Pancreas (tissue), 10 donors: ENCODE data around the gene C2. TPM values are rescaled to one million over a fixed set of nuclear protein-coding genes. Genes with fewer than 3 reads are reported as not detected.
A peak's percentile ranks its signal among the peaks of the same experiment; 100 is the strongest.

Experiments
- ATAC-seq, 4 donors: fragments of 200-7000 bp; cut with Tn5 transposase; one replicate each; pipeline versions ENCODE4 v1.8.0 to v1.9.1; 2020; ENCODE audit warnings: mild to moderate bottlenecking in 4 of 4, moderate library complexity in 4 of 4
- DNase-seq, 6 donors: peaks; one replicate each; pipeline ENCODE4 v3.0.0-alpha.2; 2020
- FAIRE-seq: peaks from 2 replicates; lab custom pipeline; 2012; peaks lifted over from hg19 to GRCh38; lab: Jason Lieb, UNC
- H3K27ac ChIP-seq, 4 donors: fragments of 200-600 bp; sonication (generic); 1 replicate in 3 of 4; 2 replicates in 1 of 4; pipeline versions ENCODE4 v1.5.0 to v1.8.0; 2020
- H3K27me3 ChIP-seq, 4 donors: fragments of 200-600 bp; one replicate each; pipeline ENCODE4 v1.8.0; 2021
- H3K36me3 ChIP-seq, 3 donors: fragments of 200-600 bp; sonication (generic) in 1 of 3; one replicate each; pipeline versions ENCODE4 v1.5.0 to v1.8.0; 2020 to 2021
- H3K4me1 ChIP-seq, 3 donors: fragments of 200-600 bp; one replicate each; pipeline ENCODE4 v1.8.0; 2021
- H3K4me3 ChIP-seq, 4 donors: fragments of 200-600 bp; sonication (generic) in 2 of 4; one replicate each; pipeline versions ENCODE4 v1.5.0 to v1.8.0; 2020 to 2021
- H3K9me3 ChIP-seq, 4 donors: fragments of 200-600 bp; one replicate each; pipeline ENCODE4 v1.8.0; 2021
- WGBS, 2 donors: extraction: QIAGEN DNeasy Blood & Tissue Kit; methylation state at CpG; one replicate each; pipeline ENCODE4 v1.1.7; 2013; 5-methylcytosine and 5-hydroxymethylcytosine counted together
- intact Hi-C, 3 donors: fragments of 100-400 bp; cut with DNase I; formaldehyde crosslinking; loops; one replicate each; pipeline versions ENCODE4 v1.11.1 to v1.14.2; 2022
- polyA plus RNA-seq, 2 donors: library from polyadenylated mRNA; stranded (reverse); fragments of 200-250 nt; gene quantifications; one replicate each; pipeline ENCODE4 v1.2.3, GENCODE V29; 2013
- total RNA-seq, 6 donors: library from RNA; stranded (reverse); fragmentation: NEBNext Ultra II Directional in 4 of 6; extraction: Animal tissue kit (Norgen Biotek cat#: 25700) in 4 of 6; gene quantifications; one replicate each; pipeline versions ENCODE4 v1.2.1 to v1.2.4, GENCODE V29; 2021 to 2023
- TF ChIP-seq, protein P1 (sequence below), 4 donors: fragments of 200-600 bp; sonication (generic) in 3 of 4; IDR thresholded peaks; one replicate each; pipeline versions ENCODE4 v1.5.0 to v1.8.0; 2021; ENCODE audit warnings: antibody characterized with exemption in 4 of 4
- donor health status: healthy with polysubstance abuse.
- donor health status: DM: no; HTN: no; CAD: no; lungs with moderate emphysema.
- donor health status: DM: no; HTN: no; CAD: no.
- donor health status: control.
- donor health status: control.
- donor health status: Bipolar disorder and iron deficiency.
- donor health status: DM: yes; HTN: yes; CAD: no.
- donor health status: DM: no; HTN: no; CAD: no.
- donor health status: DM: no; HTN: no; CAD: no.
- donor health status: DM: yes; HTN: yes; CAD: no.

The C2 gene
- total RNA-seq (10 to 100 TPM in 1 of 6 donors, 1 to 10 TPM in 5; 1.1 to 14.0 (median 4.4) TPM), polyA plus RNA-seq (1 to 10 TPM in 1 of 2 donors, under 1 TPM in 1; 0.63 to 1.8 TPM)

- intact Hi-C loops: no loop called here
- Histone ChIP-seq H3K9me3 (no peaks in the 10 kb centered on the region), H3K36me3 (no peaks in the 10 kb centered on the region), H3K4me1 (no peaks in the 10 kb centered on the region), H3K27me3 (no peaks in the 10 kb centered on the region), H3K27ac (no peak within 1 kb of the TSS), H3K4me3 (no peak within 1 kb of the TSS)
- DNase-seq: no peak
- 51 to 62% methylated on average over 11 of the region's 11 CpGs for WGBS, 2 donors
- peak in 2 of 4 donors; percentile 28 to 45 for ATAC-seq
- no peak for FAIRE-seq
- TF ChIP-seq, protein P1, sequence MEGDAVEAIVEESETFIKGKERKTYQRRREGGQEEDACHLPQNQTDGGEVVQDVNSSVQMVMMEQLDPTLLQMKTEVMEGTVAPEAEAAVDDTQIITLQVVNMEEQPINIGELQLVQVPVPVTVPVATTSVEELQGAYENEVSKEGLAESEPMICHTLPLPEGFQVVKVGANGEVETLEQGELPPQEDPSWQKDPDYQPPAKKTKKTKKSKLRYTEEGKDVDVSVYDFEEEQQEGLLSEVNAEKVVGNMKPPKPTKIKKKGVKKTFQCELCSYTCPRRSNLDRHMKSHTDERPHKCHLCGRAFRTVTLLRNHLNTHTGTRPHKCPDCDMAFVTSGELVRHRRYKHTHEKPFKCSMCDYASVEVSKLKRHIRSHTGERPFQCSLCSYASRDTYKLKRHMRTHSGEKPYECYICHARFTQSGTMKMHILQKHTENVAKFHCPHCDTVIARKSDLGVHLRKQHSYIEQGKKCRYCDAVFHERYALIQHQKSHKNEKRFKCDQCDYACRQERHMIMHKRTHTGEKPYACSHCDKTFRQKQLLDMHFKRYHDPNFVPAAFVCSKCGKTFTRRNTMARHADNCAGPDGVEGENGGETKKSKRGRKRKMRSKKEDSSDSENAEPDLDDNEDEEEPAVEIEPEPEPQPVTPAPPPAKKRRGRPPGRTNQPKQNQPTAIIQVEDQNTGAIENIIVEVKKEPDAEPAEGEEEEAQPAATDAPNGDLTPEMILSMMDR (IDR thresholded peaks at IDR 0.05): no peak
These were observed at the start of gene C2 for GRCh38 chr6:31927242-31927862. Gene C2 (plus strand): TSS chr6:31927717. CDS start chr6:31927753, 36 bp downstream.

GRCh38 chr6:31878222-31878621 lies 49.3 kb upstream of the C2 start:
- DNase-seq (peak in 1 of 6 donors; percentile 16), ATAC-seq (peak in 2 of 4 donors; percentile 4 to 6)
- H3K4me3 ChIP-seq: peak overlapping the region in 3 of 4 donors; percentile 20 to 36 (median 26)

DNA sequence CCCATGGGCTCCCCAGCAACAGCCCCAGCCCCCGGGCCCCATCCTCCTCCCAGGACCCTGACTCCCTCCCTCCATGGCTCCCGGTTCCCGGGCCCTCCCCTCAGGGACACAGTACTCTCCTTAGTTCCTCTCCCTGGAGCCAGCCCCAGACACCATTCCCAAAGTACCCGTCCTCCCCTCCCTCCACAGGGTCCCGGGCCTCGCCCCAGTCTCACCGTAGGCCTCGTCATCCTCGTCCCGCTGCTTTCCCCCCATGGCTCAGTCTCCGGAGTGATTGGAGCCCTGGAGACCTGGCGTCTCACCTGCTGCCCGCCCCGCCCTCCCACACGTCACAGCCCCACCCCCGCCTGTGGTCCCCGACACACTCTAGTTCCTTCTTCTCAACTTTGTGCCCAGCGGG lies 48.8 kb upstream of the C2 start, which contains the start of gene SLC44A4:
Gene SLC44A4, minus strand, starts transcription at position 272 of the 400 bp plus-strand sequence. Its CDS starts 17 bp downstream, at position 255.
- Histone ChIP-seq H3K27me3 (no peaks in the 10 kb centered on the region), H3K27ac (peak within 1 kb of the TSS; percentile 11 to 78 (median 45)), H3K36me3 (peaks cover 0 to 21% (median 11%) of the 10 kb centered on the region in 3 donors), H3K4me3 (peak within 1 kb of the TSS in 3 of 4 donors; percentile 20 to 36 (median 26)), H3K9me3 (no peaks in the 10 kb centered on the region), H3K4me1 (peaks cover 0 to 19% (median 6%) of the 10 kb centered on the region in 3 donors)
- TF ChIP-seq, protein P1 (IDR thresholded peaks at IDR 0.05): no peak
- intact Hi-C loops: no loop called here
- FAIRE-seq (no peak), ATAC-seq (peak; percentile 54 to 70 (median 64)), DNase-seq (peak in 2 of 6 donors; percentile 37 to 49)
- 52 to 57% methylated on average over 18 of the region's 18 CpGs for WGBS, 2 donors

More at GRCh38 chr6:31878222-31878621, 49.3 kb upstream of the C2 start:
- peaks cover 0 to 19% (median 6%) of the 10 kb centered on the region in 3 donors for H3K4me1 ChIP-seq
- no peaks in the 10 kb centered on the region for H3K27me3 ChIP-seq
- TF ChIP-seq, protein P1 (IDR thresholded peaks at IDR 0.05): no peak
- intact Hi-C loops: no loop called here
- no peaks in the 10 kb centered on the region for H3K9me3 ChIP-seq
- peaks cover 0 to 16% (median 7%) of the 10 kb centered on the region in 3 donors for H3K36me3 ChIP-seq
- no peak for FAIRE-seq
- H3K27ac ChIP-seq: peak overlapping the region; percentile 11 to 78 (median 45)
- WGBS, 2 donors: 83% methylated on average over 3 of the region's 3 CpGs

DNA sequence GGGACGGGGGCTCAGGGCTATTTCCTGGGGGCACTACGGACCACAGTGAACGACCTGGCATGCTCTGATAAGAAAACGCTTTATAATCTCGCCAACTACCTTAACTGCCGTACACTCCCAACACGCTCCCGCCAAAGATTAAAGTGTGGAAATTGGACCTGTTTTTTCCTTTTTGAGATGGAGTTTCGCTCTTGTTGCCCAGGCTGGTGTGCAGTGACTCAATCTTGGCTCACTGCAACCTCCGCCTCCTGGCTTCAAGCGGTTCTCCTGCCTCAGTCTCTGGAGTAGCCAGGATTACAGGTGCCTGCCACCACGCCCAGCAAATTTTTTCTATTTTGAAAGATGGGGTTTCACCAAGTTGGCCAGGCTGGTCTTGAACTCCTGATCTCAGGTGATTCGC lies 48.4 kb upstream of the C2 start:
- intact Hi-C loops: no loop called here
- no peak for ATAC-seq
- H3K36me3 ChIP-seq: peaks cover 3 to 25% (median 13%) of the 10 kb centered on the region in 3 donors
- WGBS, 2 donors: 75% methylated on average over 13 of the region's 13 CpGs
- no peak for FAIRE-seq
- peak overlapping the region in 3 of 4 donors; percentile 20 to 36 (median 26) for H3K4me3 ChIP-seq
- TF ChIP-seq, protein P1 (IDR thresholded peaks at IDR 0.05): no peak
- H3K4me1 ChIP-seq: peaks cover 0 to 19% (median 6%) of the 10 kb centered on the region in 3 donors
- peak overlapping the region in 2 of 4 donors; percentile 68 to 78 for H3K27ac ChIP-seq
- H3K27me3 ChIP-seq: no peaks in the 10 kb centered on the region
- no peak for DNase-seq
- no peaks in the 10 kb centered on the region for H3K9me3 ChIP-seq
